K562 (cell line): ENCODE measurements around the gene LY6G5B.

Experiments used
- RBM14 ChIP-seq: fragments of 200-400 bp; formaldehyde crosslinking; IDR thresholded peaks from 2 replicates; pipeline ENCODE4 v1.6.1; 2018; ENCODE audit warnings: low read depth, mild to moderate bottlenecking, low read length, moderate library complexity, borderline replicate concordance; ENCODE audit not compliant: insufficient read depth
- SMARCE1 ChIP-seq: fragments of 450-650 bp; IDR thresholded peaks from 2 replicates; pipeline ENCODE4 v1.7.1; 2016; ENCODE audit warnings: mild to moderate bottlenecking

DNA sequence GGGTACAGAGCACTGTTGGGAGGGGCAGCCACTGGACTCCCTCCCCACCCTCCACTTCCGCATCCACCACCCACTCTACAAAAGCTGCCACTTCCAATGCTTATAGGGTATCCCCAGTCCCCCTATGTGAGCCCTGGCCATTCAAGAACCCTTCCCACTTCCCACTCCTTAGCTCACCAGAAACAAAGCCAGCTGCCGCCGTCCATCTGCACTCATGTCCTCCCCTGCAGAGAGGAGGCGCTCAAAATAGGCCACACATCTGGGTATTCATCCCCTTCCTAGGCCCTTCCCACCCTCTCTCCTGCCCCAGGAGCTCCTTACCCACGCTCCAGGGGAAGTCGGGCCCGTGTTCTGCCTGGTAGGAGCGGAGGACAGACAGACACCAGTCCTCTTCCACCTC lies 17.5 kb downstream of the LY6G5B start:
- TF ChIP-seq RBM14 (no peak), SMARCE1 (no peak)
